GM18520 (cell line): ENCODE data around the gene ARHGAP26.
"Not testable (repeated sequence)": the region's sequence is repeated elsewhere in the genome, so short reads cannot be mapped to it uniquely, and the experiment has no call there.

Experiments used
- ATAC-seq: cut with Tn5 transposase; IDR thresholded peaks from one replicate; pipeline ENCODE4 v1.9.1; 2021; ENCODE audit not compliant: unreplicated experiment

ARHGAP26 gene

DNA sequence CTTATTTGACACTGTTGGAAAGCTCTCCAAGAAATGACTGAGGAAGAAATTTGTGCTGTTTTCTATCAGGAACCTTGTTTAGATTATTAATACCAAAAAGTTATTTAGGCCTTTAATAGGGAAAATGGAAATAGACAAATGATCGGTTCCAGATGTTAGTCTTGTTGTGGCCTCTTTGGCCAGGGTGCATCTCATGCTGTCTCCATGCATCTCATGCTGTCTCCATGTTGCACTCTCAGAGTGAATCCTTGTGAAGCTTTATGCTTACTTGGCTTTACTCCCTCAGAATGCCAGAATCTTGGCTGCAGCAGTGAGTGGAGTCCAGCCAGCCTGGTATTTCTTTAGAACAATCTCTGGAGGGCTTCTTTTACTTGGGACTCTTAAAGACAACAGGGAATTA is 185.5 kb downstream of the ARHGAP26 start:
- no peak for ATAC-seq

GRCh38 chr5:142957528-142957927 is 187.4 kb downstream of the ARHGAP26 start:
- ATAC-seq, result no peak

DNA sequence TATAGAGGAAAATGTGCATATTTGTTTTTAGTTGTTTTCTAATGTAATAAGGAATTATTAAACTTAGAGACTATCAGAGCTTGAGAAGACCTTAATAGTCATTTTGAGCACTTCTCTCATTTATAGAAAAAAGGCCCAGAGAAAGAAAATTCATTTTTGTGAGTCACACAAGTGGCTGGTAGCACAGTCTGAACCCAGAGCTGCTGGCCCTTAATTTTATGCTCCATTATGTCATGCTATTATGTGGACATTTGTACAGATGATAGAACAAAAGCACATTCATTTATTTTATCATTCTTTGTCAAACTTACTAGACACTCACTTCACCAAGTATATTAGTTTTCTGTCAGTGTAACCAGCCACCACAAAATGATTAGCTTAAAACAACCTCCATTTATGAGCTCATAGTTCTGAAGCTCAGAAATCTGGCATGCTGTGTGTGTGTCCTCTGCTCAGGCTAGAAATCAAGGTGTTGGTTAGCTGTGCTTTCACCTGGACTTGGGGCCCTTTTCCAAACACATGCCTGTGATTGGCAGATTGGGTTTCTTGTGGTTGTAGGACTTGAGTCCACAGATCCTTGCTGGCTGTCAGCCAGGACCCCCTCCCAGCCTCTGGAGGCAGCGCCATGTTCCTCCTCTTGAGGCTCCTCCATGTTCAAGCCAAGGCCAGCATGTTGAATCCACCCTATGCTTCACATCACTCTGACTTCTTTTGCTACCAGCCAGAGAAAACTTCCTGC is 188.9 kb downstream of the ARHGAP26 start:
- no peak for ATAC-seq

DNA sequence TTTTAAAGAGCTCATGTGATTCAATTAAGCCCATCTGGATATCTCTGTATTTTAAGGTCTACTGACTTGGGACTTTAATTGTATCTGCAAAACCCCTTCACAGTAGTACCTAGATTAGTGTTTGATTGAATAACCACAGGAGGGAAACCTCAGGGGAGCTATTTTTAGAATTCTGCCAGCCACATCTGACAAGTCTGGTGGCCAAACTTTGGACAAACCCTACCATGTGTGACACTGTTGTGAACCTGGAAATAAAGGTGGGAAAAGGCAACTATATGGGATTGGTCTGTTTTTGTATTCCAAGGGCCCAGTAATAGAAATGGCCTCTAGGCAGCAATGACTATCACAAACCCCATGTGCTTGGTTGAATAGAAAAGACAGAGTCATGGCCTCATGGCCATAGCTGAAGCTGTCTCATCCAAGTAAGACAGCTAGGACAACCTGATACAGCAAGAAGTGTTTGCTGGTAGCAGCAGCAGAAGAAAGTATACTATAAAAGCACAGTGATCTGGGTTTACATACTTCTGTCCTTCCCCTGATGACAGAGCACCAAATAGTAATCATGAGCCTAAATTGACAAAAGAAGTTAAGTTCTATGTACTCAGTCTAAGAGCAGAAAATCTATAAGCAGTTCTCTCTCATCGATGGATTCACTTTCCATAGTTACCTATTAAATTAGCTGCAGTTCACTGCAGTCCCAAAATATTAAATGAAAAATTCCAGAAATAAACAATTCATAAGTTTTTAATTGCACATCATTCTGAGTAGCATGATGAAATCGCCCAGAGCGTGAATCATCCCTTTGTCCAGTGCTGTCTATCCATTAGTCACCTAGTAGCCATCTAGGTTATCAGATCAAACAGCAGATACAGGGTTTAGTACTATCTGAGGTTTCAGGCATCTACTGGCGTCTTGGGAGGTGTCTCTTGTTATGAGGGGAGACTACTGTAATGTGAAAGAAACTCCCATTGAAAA is 189.8 kb downstream of the ARHGAP26 start:
- ATAC-seq, result no peak

GRCh38 chr5:142961440-142962173 is 191.4 kb downstream of the ARHGAP26 start:
- ATAC-seq, result no peak

- no peak for ATAC-seq
Observed at GRCh38 chr5:142962174-142962533, 192.0 kb downstream of the ARHGAP26 start.

DNA sequence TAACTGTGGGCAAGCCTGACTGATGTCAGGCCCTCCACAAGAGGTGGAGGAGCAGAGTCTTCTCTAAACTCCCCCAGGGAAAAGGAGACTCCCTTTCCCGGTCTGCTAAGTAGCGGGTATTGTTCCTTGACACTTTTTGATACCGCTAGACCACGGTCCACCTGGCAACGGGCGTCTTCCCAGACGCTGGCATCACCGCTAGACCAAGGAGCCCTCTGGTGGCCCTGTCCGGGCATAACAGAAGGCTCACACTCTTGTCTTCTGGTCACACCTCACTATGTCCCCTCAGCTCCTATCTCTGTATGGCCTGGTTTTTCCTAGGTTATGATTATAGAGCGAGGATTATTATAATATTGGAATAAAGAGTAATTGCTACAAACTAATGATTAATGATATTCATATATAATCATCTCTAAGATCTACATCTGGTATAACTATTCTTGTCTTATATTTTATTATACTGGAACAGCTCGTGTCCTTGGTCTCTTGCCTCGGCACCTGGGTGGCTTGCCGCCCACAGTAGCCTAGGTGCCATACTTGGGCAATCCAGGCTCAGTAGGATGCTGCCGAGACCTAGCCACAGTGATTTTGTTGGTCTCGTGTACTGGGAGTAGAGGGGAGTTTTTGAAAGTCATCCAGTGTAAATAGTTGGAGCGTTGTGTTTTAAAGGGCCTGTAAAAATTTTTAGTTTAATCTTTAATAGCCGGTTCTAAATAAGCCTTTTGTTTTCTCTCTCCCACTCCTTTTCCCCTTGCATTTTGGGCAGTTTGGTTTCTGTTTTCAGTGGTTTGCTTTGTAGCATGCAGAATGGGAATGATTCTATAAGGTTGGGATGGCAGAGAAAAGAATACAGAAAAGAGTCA is 195.3 kb downstream of the ARHGAP26 start:
- not testable (repeated sequence) for ATAC-seq

- no peak for ATAC-seq
Observed at GRCh38 chr5:142966121-142966420, 195.9 kb downstream of the ARHGAP26 start.

DNA sequence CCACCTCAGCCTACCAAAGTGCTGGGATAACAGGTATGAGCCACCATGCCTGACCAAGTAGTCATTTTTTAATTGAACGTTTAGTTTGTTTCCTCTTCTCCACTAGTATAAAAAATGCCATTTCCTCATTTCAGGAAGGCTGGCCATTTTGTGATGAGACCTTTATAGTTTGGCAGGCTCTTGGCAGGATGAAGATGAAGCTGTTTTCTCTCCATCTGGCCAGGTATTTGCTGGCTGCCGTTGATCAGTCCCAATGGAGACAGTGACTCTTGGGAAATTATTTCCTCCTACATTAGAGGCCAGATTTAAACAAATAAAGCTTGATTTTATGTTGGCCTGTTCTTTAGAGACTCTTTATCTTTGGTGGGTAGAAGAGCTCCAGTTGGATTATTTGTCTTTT is 199.0 kb downstream of the ARHGAP26 start:
- no peak for ATAC-seq

DNA sequence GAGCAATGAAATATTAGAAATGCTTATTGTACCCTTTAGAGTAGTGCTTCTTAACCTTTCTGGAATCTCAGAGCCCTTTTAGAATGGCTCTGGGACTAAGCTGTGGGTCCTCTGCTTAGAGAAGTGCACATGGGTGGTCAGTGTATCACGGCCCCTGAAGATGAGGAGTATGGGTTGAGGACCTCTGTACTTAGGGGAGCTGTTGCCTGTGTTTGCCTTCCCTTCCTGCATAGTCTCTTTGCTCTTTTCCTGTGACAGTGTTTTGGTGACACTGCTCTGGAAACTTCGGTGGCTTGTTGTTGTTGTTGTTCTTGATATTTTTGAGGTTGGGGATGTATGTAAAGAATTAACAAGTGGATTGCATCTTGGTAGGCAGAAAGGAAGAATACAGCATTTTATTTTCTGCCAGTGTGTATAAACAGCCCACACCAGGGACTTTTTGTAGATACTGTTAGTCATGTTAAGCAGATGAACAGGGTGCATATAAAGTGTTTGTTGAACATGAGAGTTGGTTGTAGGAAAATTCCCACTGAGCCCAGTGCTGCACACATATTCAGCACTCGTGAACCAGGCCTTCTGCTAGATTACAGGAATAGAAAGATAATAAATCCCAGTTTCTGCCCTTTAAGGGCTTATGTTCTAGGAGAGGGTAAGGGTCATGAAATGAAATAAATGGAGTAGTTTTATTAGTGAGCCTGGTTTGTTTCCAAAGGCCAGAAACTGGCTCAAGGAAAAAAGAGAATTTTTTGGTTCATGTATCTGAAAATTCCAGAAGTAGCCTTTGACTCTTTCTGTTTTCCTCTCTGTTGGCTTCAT is 199.7 kb downstream of the ARHGAP26 start:
- ATAC-seq, result no peak

- no peak for ATAC-seq
Observed at GRCh38 chr5:142970440-142971030, 200.4 kb downstream of the ARHGAP26 start.

DNA sequence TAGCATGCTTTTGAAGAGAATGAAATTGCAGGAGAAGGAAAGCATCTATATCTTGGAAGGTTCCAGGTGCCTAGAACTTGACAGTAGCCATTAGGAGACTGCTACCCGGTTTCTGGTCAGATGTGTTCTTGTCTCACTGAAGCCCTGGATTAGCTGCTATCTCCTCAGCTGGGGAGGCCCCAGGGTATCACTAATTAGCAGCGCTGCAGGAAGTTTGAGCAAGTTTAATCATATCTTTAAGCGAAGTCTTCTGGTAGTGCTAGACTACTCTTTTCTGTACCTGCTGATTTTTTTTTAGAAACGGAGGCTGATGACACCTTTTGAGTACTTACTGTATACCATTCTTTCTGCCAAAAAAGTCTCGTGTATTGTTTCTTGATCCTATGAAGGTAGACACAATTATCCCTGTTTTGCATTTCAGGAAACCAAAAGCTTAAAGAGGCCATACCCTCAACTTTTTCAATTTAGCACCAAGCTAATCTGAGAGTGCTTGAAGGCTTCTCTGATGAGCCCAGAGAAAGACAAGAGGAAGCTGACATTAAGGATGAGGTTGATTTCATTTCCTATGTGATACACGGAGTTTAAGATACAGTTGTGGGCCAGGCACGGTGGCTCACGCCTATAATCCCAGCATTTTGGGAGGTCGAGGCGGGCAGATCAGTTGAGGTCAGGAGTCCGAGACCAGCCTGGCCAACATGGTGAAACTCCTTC is 201.3 kb downstream of the ARHGAP26 start:
- ATAC-seq, result no peak

- no peak for ATAC-seq
Observed at GRCh38 chr5:142972064-142972570, 201.9 kb downstream of the ARHGAP26 start.

- ATAC-seq, result no peak
Observed at GRCh38 chr5:142973932-142974331, 203.8 kb downstream of the ARHGAP26 start.

GRCh38 chr5:142974409-142974808 is 204.2 kb downstream of the ARHGAP26 start:
- no peak for ATAC-seq

DNA sequence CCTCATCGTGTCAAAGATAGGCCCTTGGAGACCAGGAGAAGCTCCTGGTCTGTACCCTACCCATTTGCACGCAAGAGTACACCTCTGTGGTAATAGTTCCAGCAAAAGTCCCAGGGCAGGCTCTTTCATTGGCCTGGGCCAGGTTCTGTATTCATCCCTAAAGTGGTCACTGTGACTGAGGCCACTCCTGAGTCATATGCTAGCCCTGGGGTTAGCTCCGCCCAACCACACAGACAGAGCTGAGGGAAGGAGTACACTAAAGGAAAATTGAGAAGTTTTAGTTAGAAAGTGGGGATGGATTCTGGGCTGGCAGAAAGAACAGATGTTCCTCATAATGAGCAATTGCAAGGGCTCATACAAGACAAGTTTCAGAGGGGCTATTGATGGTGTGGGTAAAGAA is 206.7 kb downstream of the ARHGAP26 start:
- ATAC-seq, result no peak

- peak; percentile 63 for ATAC-seq
Observed at GRCh38 chr5:142977363-142978051, 207.3 kb downstream of the ARHGAP26 start.

- ATAC-seq, result no peak
Observed at GRCh38 chr5:142978252-142978651, 208.1 kb downstream of the ARHGAP26 start.
